OCI-LY1 (cell line): ENCODE measurements around the gene UBE2V1.

ENCODE experiments used
- H2AFZ ChIP-seq: fragments of 200-600 bp; sonication (generic), shearing (Covaris generic); 2 replicates; pipeline ENCODE4 v1.6.0; 2014; ENCODE audit warnings: antibody characterized with exemption, mild to moderate bottlenecking, low read length
- H3F3A ChIP-seq: fragments of 200-600 bp; sonication (generic), shearing (Covaris generic); 2 replicates; pipeline ENCODE4 v1.6.0; 2014; ENCODE audit warnings: mild to moderate bottlenecking, antibody characterized with exemption, low read length, moderate library complexity; ENCODE audit not compliant: insufficient read depth
- H3K27ac ChIP-seq: fragments of 200-600 bp; sonication (generic); 2 replicates; pipeline ENCODE4 v1.5.1; 2014; ENCODE audit warnings: low read length, mixed run types, mild to moderate bottlenecking, low read depth; ENCODE audit not compliant: poor library complexity, severe bottlenecking
- H3K27me3 ChIP-seq: fragments of 200-600 bp; sonication (generic); 2 replicates; pipeline ENCODE4 v1.6.0; 2014; ENCODE audit warnings: antibody characterized with exemption, mild to moderate bottlenecking, low read length, moderate library complexity; ENCODE audit not compliant: insufficient read depth
- H3K36me3 ChIP-seq: fragments of 200-600 bp; sonication (generic); 2 replicates; pipeline ENCODE4 v1.6.1; 2014; ENCODE audit warnings: mild to moderate bottlenecking, antibody characterized with exemption, low read length, moderate library complexity, mixed read lengths; ENCODE audit not compliant: insufficient read depth
- H3K4me1 ChIP-seq: fragments of 200-600 bp; sonication (generic); 2 replicates; pipeline ENCODE4 v1.5.1; 2014; ENCODE audit warnings: mild to moderate bottlenecking, low read length, moderate library complexity; ENCODE audit not compliant: insufficient read depth, severe bottlenecking
- H3K4me2 ChIP-seq: fragments of 200-600 bp; sonication (generic), shearing (Covaris generic); 2 replicates; pipeline ENCODE4 v1.6.1; 2014; ENCODE audit warnings: low read length
- H3K4me3 ChIP-seq: fragments of 200-600 bp; sonication (generic); 2 replicates; pipeline ENCODE4 v1.5.1; 2014; ENCODE audit warnings: low read length, low read depth, mild to moderate bottlenecking, mixed read lengths; ENCODE audit not compliant: poor library complexity, severe bottlenecking
- H3K79me2 ChIP-seq: fragments of 200-600 bp; shearing (Covaris generic); 2 replicates; pipeline ENCODE4 v1.6.1; 2016; ENCODE audit warnings: mixed run types, low read length, mixed read lengths; ENCODE audit not compliant: insufficient read depth
- H3K9ac ChIP-seq: fragments of 200-600 bp; sonication (generic), shearing (Covaris generic); 2 replicates; pipeline ENCODE4 v1.6.1; 2014; ENCODE audit warnings: mild to moderate bottlenecking, low read length, mixed read lengths
- H3K9me2 ChIP-seq: fragments of 200-600 bp; sonication (generic), shearing (Covaris generic); 2 replicates; pipeline ENCODE4 v1.6.1; 2014; ENCODE audit warnings: low read depth, mild to moderate bottlenecking, low read length, mixed read lengths
- H3K9me3 ChIP-seq: fragments of 200-600 bp; shearing (Covaris generic); 2 replicates; pipeline ENCODE4 v1.6.1; 2014; ENCODE audit warnings: low read length, mixed read lengths
- H4K20me1 ChIP-seq: fragments of 200-600 bp; sonication (generic), shearing (Covaris generic); 2 replicates; pipeline ENCODE4 v1.6.0; 2016; ENCODE audit warnings: mild to moderate bottlenecking, low read length; ENCODE audit not compliant: insufficient read depth
- EZH2 ChIP-seq: fragments of 200-600 bp; sonication (generic), shearing (Covaris generic); IDR thresholded peaks from 2 replicates; pipeline ENCODE4 v1.8.0; 2017; ENCODE audit warnings: borderline replicate concordance, mixed run types, mild to moderate bottlenecking, antibody characterized with exemption, low read length, moderate library complexity, mixed read lengths
- TF ChIP-seq, protein P1 (sequence below): fragments of 200-600 bp; sonication (generic), shearing (Covaris generic); IDR thresholded peaks from 2 replicates; pipeline ENCODE4 v1.5.1; 2017; ENCODE audit warnings: mild to moderate bottlenecking, antibody characterized with exemption, low read length, moderate library complexity, mixed read lengths

Gene UBE2V1

GRCh38 chr20:50099565-50099991, 13.4 kb downstream of the UBE2V1 start:
- peaks cover 50% of the 10 kb centered on the region for H3K36me3 ChIP-seq

GRCh38 chr20:50099113-50099512, 13.8 kb downstream of the UBE2V1 start:
- no peak overlapping the region for H3K9ac ChIP-seq
- TF ChIP-seq EZH2: no peak
- TF ChIP-seq, protein P1, sequence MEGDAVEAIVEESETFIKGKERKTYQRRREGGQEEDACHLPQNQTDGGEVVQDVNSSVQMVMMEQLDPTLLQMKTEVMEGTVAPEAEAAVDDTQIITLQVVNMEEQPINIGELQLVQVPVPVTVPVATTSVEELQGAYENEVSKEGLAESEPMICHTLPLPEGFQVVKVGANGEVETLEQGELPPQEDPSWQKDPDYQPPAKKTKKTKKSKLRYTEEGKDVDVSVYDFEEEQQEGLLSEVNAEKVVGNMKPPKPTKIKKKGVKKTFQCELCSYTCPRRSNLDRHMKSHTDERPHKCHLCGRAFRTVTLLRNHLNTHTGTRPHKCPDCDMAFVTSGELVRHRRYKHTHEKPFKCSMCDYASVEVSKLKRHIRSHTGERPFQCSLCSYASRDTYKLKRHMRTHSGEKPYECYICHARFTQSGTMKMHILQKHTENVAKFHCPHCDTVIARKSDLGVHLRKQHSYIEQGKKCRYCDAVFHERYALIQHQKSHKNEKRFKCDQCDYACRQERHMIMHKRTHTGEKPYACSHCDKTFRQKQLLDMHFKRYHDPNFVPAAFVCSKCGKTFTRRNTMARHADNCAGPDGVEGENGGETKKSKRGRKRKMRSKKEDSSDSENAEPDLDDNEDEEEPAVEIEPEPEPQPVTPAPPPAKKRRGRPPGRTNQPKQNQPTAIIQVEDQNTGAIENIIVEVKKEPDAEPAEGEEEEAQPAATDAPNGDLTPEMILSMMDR: no peak
- peaks cover 73% of the 10 kb centered on the region for H3K79me2 ChIP-seq
- H3K4me3 ChIP-seq: no peak overlapping the region
- H3K4me1 ChIP-seq: peaks cover 14% of the 10 kb centered on the region
- no peaks in the 10 kb centered on the region; the same call in 1 of the 2 replicates for H4K20me1 ChIP-seq
- H2AFZ ChIP-seq: no peak overlapping the region
- no peaks in the 10 kb centered on the region for H3K9me3 ChIP-seq
- no peak overlapping the region for H3K4me2 ChIP-seq
- H3K36me3 ChIP-seq: peaks cover 54% of the 10 kb centered on the region
- H3K27ac ChIP-seq: no peak overlapping the region
- no peaks in the 10 kb centered on the region for H3K9me2 ChIP-seq
- H3K27me3 ChIP-seq: no peaks in the 10 kb centered on the region
- no peaks in the 10 kb centered on the region for H3F3A ChIP-seq

More at GRCh38 chr20:50099565-50099991, 13.4 kb downstream of the UBE2V1 start:
- Histone ChIP-seq H3K4me1 (peaks cover 14% of the 10 kb centered on the region), H3K27ac (no peak overlapping the region), H4K20me1 (no peaks in the 10 kb centered on the region; the same call in 1 of the 2 replicates), H3F3A (no peaks in the 10 kb centered on the region), H3K9ac (no peak overlapping the region), H3K4me2 (no peak overlapping the region), H3K79me2 (peaks cover 76% of the 10 kb centered on the region), H3K9me3 (no peaks in the 10 kb centered on the region), H3K4me3 (no peak overlapping the region), H3K9me2 (no peaks in the 10 kb centered on the region), H3K27me3 (no peaks in the 10 kb centered on the region), H2AFZ (no peak overlapping the region)
- TF ChIP-seq, protein P1: no peak
- TF ChIP-seq EZH2: no peak

DNA sequence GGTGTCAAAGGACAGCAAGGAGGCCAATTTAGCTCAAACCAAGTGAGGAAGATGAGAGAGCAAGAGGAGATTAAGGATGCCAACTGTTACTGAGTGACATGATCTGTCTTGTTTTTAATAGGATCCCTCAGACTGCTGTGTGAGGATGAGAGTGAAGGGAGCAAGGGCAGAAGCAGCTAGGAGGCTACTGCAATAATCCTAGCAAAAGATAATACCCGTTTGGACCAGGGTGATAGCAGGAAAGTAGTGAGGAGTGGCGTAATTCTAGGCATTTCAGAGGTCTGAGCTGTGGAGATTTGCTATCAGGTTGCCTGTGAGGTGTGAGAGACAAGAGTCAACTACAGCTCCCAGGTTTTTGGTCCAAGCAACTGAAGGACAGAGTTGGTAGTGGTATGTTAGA, 14.7 kb downstream of the UBE2V1 start:
- H3K79me2 ChIP-seq: peaks cover 68% of the 10 kb centered on the region
- H3F3A ChIP-seq: no peaks in the 10 kb centered on the region
- H3K4me2 ChIP-seq: no peak overlapping the region
- H3K9me3 ChIP-seq: no peaks in the 10 kb centered on the region
- H3K27me3 ChIP-seq: no peaks in the 10 kb centered on the region
- no peak overlapping the region for H3K9ac ChIP-seq
- H3K9me2 ChIP-seq: no peaks in the 10 kb centered on the region
- TF ChIP-seq, protein P1: no peak
- TF ChIP-seq EZH2: no peak
- peaks cover 58% of the 10 kb centered on the region for H3K36me3 ChIP-seq
- no peak overlapping the region for H2AFZ ChIP-seq
- H3K4me3 ChIP-seq: no peak overlapping the region
- no peak overlapping the region for H3K27ac ChIP-seq
- no peaks in the 10 kb centered on the region; the same call in 1 of the 2 replicates for H4K20me1 ChIP-seq
- peaks cover 14% of the 10 kb centered on the region for H3K4me1 ChIP-seq
